HUES48 (cell line): ENCODE results near the gene TSPAN9.

Source experiments
- H3K27ac ChIP-seq: one replicate; pipeline ENCODE4 v1.7.0; 2013; ENCODE audit warnings: low read depth, low read length, inconsistent platforms
- H3K27me3 ChIP-seq: 2 replicates; pipeline ENCODE4 v1.6.1; 2013; ENCODE audit warnings: mild to moderate bottlenecking, low read length; ENCODE audit not compliant: control insufficient read depth, insufficient read depth
- H3K36me3 ChIP-seq: 2 replicates; pipeline ENCODE4 v1.6.1; 2013; ENCODE audit warnings: low read length; ENCODE audit not compliant: control insufficient read depth, insufficient read depth
- H3K4me1 ChIP-seq: 2 replicates; pipeline ENCODE4 v1.6.1; 2013; ENCODE audit warnings: mild to moderate bottlenecking, low read length; ENCODE audit not compliant: control insufficient read depth, insufficient read depth
- H3K4me3 ChIP-seq: 2 replicates; pipeline ENCODE4 v1.5.1; 2013; ENCODE audit warnings: mild to moderate bottlenecking, low read depth, low read length
- H3K9ac ChIP-seq: 2 replicates; pipeline ENCODE4 v1.6.1; 2013; ENCODE audit warnings: mild to moderate bottlenecking, low read depth, low read length, moderate library complexity
- H3K9me3 ChIP-seq: 2 replicates; pipeline ENCODE4 v1.6.1; 2013; ENCODE audit warnings: low read length; ENCODE audit not compliant: control insufficient read depth, insufficient read depth

TSPAN9 gene

GRCh38 chr12:3145033-3145432 is 67.9 kb downstream of the TSPAN9 start:
- Histone ChIP-seq H3K27me3 (no peaks in the 10 kb centered on the region), H3K36me3 (no peaks in the 10 kb centered on the region), H3K4me3 (no peak overlapping the region), H3K27ac (no peak overlapping the region), H3K4me1 (peaks cover 15% of the 10 kb centered on the region), H3K9ac (no peak overlapping the region), H3K9me3 (no peaks in the 10 kb centered on the region)

GRCh38 chr12:3145546-3146310 is 68.5 kb downstream of the TSPAN9 start:
- H3K4me3 ChIP-seq = no peak overlapping the region

GRCh38 chr12:3147260-3147659 is 70.1 kb downstream of the TSPAN9 start:
- Histone ChIP-seq H3K4me3 (no peak overlapping the region), H3K27me3 (no peaks in the 10 kb centered on the region), H3K27ac (no peak overlapping the region), H3K4me1 (peaks cover 37% of the 10 kb centered on the region), H3K9ac (no peak overlapping the region), H3K9me3 (no peaks in the 10 kb centered on the region), H3K36me3 (no peaks in the 10 kb centered on the region)

More at GRCh38 chr12:3145546-3146310, 68.5 kb downstream of the TSPAN9 start:
- Histone ChIP-seq H3K36me3 (no peaks in the 10 kb centered on the region), H3K4me1 (peaks cover 22% of the 10 kb centered on the region), H3K9ac (no peak overlapping the region), H3K9me3 (no peaks in the 10 kb centered on the region), H3K27ac (no peak overlapping the region), H3K27me3 (no peaks in the 10 kb centered on the region)

GRCh38 chr12:3148366-3149000 is 71.3 kb downstream of the TSPAN9 start:
- no peak overlapping the region for H3K27ac ChIP-seq
- peaks cover 38% of the 10 kb centered on the region for H3K4me1 ChIP-seq
- H3K27me3 ChIP-seq = no peaks in the 10 kb centered on the region

GRCh38 chr12:3149515-3150307 is 72.5 kb downstream of the TSPAN9 start:
- H3K9me3 ChIP-seq = no peaks in the 10 kb centered on the region
- no peak overlapping the region for H3K27ac ChIP-seq
- peaks cover 38% of the 10 kb centered on the region for H3K4me1 ChIP-seq
- H3K27me3 ChIP-seq = no peaks in the 10 kb centered on the region
- H3K4me3 ChIP-seq = no peak overlapping the region
- H3K9ac ChIP-seq = no peak overlapping the region
- no peaks in the 10 kb centered on the region for H3K36me3 ChIP-seq

More at GRCh38 chr12:3148366-3149000, 71.3 kb downstream of the TSPAN9 start:
- Histone ChIP-seq H3K36me3 (no peaks in the 10 kb centered on the region), H3K9me3 (no peaks in the 10 kb centered on the region), H3K4me3 (no peak overlapping the region), H3K9ac (no peak overlapping the region)

- peak overlapping the region; percentile 46 for H3K27ac ChIP-seq
- no peaks in the 10 kb centered on the region for H3K27me3 ChIP-seq
- H3K9me3 ChIP-seq = no peaks in the 10 kb centered on the region
- no peaks in the 10 kb centered on the region for H3K36me3 ChIP-seq
- H3K4me3 ChIP-seq = no peak overlapping the region
- peaks cover 38% of the 10 kb centered on the region for H3K4me1 ChIP-seq
- H3K9ac ChIP-seq = no peak overlapping the region
These were observed 73.1 kb downstream of the TSPAN9 start for GRCh38 chr12:3150308-3150670.

GRCh38 chr12:3150931-3151835 is 74.0 kb downstream of the TSPAN9 start:
- Histone ChIP-seq H3K4me3 (peak overlapping the region; percentile 25; the same call in 1 of the 2 replicates), H3K27me3 (no peaks in the 10 kb centered on the region), H3K36me3 (no peaks in the 10 kb centered on the region), H3K27ac (peak overlapping the region; percentile 67), H3K9ac (peak overlapping the region; percentile 25; the same call in 1 of the 2 replicates), H3K9me3 (no peaks in the 10 kb centered on the region), H3K4me1 (peaks cover 46% of the 10 kb centered on the region)

GRCh38 chr12:3152011-3152511 is 74.9 kb downstream of the TSPAN9 start:
- Histone ChIP-seq H3K9ac (peak overlapping the region; percentile 48), H3K9me3 (no peaks in the 10 kb centered on the region), H3K36me3 (no peaks in the 10 kb centered on the region), H3K27ac (peak overlapping the region; percentile 67), H3K27me3 (no peaks in the 10 kb centered on the region), H3K4me1 (peaks cover 46% of the 10 kb centered on the region), H3K4me3 (no peak overlapping the region)

GRCh38 chr12:3152892-3153291 is 75.7 kb downstream of the TSPAN9 start:
- Histone ChIP-seq H3K9ac (no peak overlapping the region), H3K27ac (no peak overlapping the region), H3K4me3 (no peak overlapping the region), H3K9me3 (no peaks in the 10 kb centered on the region), H3K36me3 (no peaks in the 10 kb centered on the region), H3K4me1 (peaks cover 46% of the 10 kb centered on the region), H3K27me3 (no peaks in the 10 kb centered on the region)

- no peak overlapping the region for H3K4me3 ChIP-seq
- no peaks in the 10 kb centered on the region for H3K9me3 ChIP-seq
- no peak overlapping the region for H3K9ac ChIP-seq
- peaks cover 42% of the 10 kb centered on the region for H3K4me1 ChIP-seq
- H3K36me3 ChIP-seq = no peaks in the 10 kb centered on the region
- no peaks in the 10 kb centered on the region for H3K27me3 ChIP-seq
- H3K27ac ChIP-seq = no peak overlapping the region
These were observed 76.8 kb downstream of the TSPAN9 start for GRCh38 chr12:3154006-3154405.
